ENCODE data around the gene TP53RK. TPM values are rescaled to one million over a fixed set of nuclear protein-coding genes. Genes with fewer than 3 reads are reported as not detected.

The TP53RK gene
- total and polyA plus RNA-seq, 2 of the 13 experiments (the other 11 are each of a cell fraction or from before 2014, with no cell fraction given): 12.9 to 25.5 TPM

- TF ChIP-seq BCLAF1 (IDR thresholded peaks at IDR 0.05): no peak
- peak; percentile 93; the same call in 1 of the 2 replicates for TF ChIP-seq TRIM24 (CRISPR knock-in tag; IDR thresholded peaks at IDR 0.05)
- TF ChIP-seq ONECUT2 (CRISPR knock-in tag; IDR thresholded peaks at IDR 0.05): peak; percentile 95
- TF ChIP-seq NCOR1 (IDR thresholded peaks at IDR 0.05; ENCODE audit: borderline replicate concordance, low read length): peak; percentile 96; the same call in 1 of the 2 replicates
- peak; percentile 90; the same call in 1 of the 2 replicates for TF ChIP-seq ZNF878 (CRISPR knock-in tag; IDR thresholded peaks at IDR 0.05)
- TF ChIP-seq, protein P1, sequence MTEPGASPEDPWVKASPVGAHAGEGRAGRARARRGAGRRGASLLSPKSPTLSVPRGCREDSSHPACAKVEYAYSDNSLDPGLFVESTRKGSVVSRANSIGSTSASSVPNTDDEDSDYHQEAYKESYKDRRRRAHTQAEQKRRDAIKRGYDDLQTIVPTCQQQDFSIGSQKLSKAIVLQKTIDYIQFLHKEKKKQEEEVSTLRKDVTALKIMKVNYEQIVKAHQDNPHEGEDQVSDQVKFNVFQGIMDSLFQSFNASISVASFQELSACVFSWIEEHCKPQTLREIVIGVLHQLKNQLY (CRISPR knock-in tag; IDR thresholded peaks at IDR 0.05): peak; percentile 92; the same call in 1 of the 2 replicates
- TF ChIP-seq ZNF431 (CRISPR knock-in tag; IDR thresholded peaks at IDR 0.05; ENCODE audit: borderline replicate concordance, low read depth): no peak
- no peak for TF ChIP-seq ZNF577 (CRISPR knock-in tag; IDR thresholded peaks at IDR 0.05; ENCODE audit: borderline replicate concordance, low read depth)
- TF ChIP-seq ZMYM3 (CRISPR knock-in tag; IDR thresholded peaks at IDR 0.05): peak; percentile 90
- TF ChIP-seq, protein P2, sequence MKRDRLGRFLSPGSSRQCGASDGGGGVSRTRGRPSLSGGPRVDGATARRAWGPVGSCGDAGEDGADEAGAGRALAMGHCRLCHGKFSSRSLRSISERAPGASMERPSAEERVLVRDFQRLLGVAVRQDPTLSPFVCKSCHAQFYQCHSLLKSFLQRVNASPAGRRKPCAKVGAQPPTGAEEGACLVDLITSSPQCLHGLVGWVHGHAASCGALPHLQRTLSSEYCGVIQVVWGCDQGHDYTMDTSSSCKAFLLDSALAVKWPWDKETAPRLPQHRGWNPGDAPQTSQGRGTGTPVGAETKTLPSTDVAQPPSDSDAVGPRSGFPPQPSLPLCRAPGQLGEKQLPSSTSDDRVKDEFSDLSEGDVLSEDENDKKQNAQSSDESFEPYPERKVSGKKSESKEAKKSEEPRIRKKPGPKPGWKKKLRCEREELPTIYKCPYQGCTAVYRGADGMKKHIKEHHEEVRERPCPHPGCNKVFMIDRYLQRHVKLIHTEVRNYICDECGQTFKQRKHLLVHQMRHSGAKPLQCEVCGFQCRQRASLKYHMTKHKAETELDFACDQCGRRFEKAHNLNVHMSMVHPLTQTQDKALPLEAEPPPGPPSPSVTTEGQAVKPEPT (CRISPR knock-in tag; IDR thresholded peaks at IDR 0.05; ENCODE audit: low read depth): no peak
- no peak; the same call in 1 of the 2 replicates for TF ChIP-seq ZNF274 (CRISPR knock-in tag; IDR thresholded peaks at IDR 0.05)
- no peak for TF ChIP-seq ZBTB46 (CRISPR knock-in tag; IDR thresholded peaks at IDR 0.05; ENCODE audit: borderline replicate concordance)
- TF ChIP-seq ZNF225 (CRISPR knock-in tag; IDR thresholded peaks at IDR 0.05): no peak
- TF ChIP-seq ZEB1 (IDR thresholded peaks at IDR 0.05; ENCODE audit: insufficient replicate concordance, low read depth): peak; percentile 62
- TF ChIP-seq AHR (CRISPR knock-in tag; IDR thresholded peaks at IDR 0.05): no peak; the same call in 1 of the 2 replicates
- no peak for TF ChIP-seq DMTF1 (CRISPR knock-in tag; IDR thresholded peaks at IDR 0.05)
- no peak; the same call in 1 of the 2 replicates for TF ChIP-seq ZNF670 (CRISPR knock-in tag; IDR thresholded peaks at IDR 0.05; ENCODE audit: borderline replicate concordance)
- peak; percentile 39; the same call in 1 of the 2 replicates for TF ChIP-seq BORCS8-MEF2B (CRISPR knock-in tag; IDR thresholded peaks at IDR 0.05)
Observed at GRCh38 chr20:46670585-46671584, 18.4 kb downstream of the TP53RK start (continued).

Data from HepG2 (cell line).